IPS-18a (cell line): ENCODE results near the gene EDN3.

Experiments used
- H3K27ac ChIP-seq: one replicate; pipeline ENCODE4 v1.5.1; 2013; ENCODE audit warnings: low read length
- H3K27me3 ChIP-seq: one replicate; pipeline ENCODE4 v1.6.1; 2013; ENCODE audit warnings: mild to moderate bottlenecking, low read length; ENCODE audit not compliant: control insufficient read depth, insufficient read depth
- H3K36me3 ChIP-seq: one replicate; pipeline ENCODE4 v1.6.1; 2013; ENCODE audit warnings: low read depth, low read length; ENCODE audit not compliant: control insufficient read depth
- H3K4me1 ChIP-seq: one replicate; pipeline ENCODE4 v1.6.1; 2013; ENCODE audit warnings: low read depth, low read length; ENCODE audit not compliant: control insufficient read depth
- H3K4me3 ChIP-seq: one replicate; pipeline ENCODE4 v1.5.1; 2013; ENCODE audit warnings: low read length
- H3K9ac ChIP-seq: one replicate; pipeline ENCODE4 v1.6.1; 2013; ENCODE audit warnings: mild to moderate bottlenecking, low read length, moderate library complexity
- H3K9me3 ChIP-seq: one replicate; pipeline ENCODE4 v1.6.1; 2013; ENCODE audit warnings: low read depth, low read length; ENCODE audit not compliant: control insufficient read depth

EDN3 gene

GRCh38 chr20:59276938-59277337 lies 23.5 kb upstream of the EDN3 start:
- H3K27ac ChIP-seq, result no peak overlapping the region
- no peaks in the 10 kb centered on the region for H3K27me3 ChIP-seq
- no peaks in the 10 kb centered on the region for H3K9me3 ChIP-seq
- no peaks in the 10 kb centered on the region for H3K36me3 ChIP-seq
- no peak overlapping the region for H3K4me3 ChIP-seq
- no peaks in the 10 kb centered on the region for H3K4me1 ChIP-seq
- H3K9ac ChIP-seq, result no peak overlapping the region

DNA sequence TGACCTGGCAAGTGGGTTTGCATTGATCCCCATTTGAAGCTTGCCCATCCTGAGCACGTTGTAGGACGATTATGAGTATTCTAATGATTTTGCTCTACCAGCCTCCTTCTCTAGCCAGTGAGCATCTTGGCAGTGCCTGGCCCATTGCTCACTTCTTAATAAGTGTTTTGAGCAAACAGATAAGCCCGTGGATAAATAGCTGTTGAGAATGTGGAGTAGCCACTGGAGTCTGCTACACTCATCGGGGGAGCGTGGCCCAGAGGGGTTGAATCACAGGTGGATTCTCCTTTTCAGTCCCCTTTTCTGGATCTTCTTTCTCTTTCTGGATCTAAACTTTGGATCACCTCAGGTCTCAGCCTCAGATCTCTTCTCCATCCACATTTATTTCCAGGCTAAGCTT lies 15.9 kb upstream of the EDN3 start:
- no peaks in the 10 kb centered on the region for H3K9me3 ChIP-seq
- H3K9ac ChIP-seq, result no peak overlapping the region
- no peak overlapping the region for H3K27ac ChIP-seq
- H3K36me3 ChIP-seq, result no peaks in the 10 kb centered on the region
- peaks cover 3% of the 10 kb centered on the region for H3K27me3 ChIP-seq
- H3K4me3 ChIP-seq, result no peak overlapping the region
- no peaks in the 10 kb centered on the region for H3K4me1 ChIP-seq

DNA sequence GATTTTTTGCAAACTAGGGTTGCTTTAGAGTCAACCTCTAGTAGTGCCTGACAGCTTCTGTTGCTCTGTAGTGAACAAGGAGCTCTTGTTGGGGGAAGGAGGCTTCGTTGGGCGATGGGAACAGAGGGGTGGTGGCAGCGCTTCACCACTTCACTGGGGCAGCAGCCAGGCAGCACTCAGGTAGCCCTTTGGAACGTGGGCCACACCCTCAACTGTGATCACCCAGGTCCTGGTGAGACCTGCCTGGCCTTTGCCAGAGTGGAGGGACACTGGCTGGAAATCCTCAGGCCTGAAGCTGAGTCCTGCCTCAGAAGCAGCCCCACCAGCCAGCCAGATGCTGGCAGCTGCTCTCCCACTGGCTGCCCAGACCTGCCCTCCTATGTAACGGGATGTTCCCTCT lies 10.4 kb upstream of the EDN3 start:
- no peak overlapping the region for H3K4me3 ChIP-seq
- no peak overlapping the region for H3K27ac ChIP-seq
- H3K27me3 ChIP-seq, result peaks cover 5% of the 10 kb centered on the region
- H3K9me3 ChIP-seq, result no peaks in the 10 kb centered on the region
- no peaks in the 10 kb centered on the region for H3K36me3 ChIP-seq
- no peaks in the 10 kb centered on the region for H3K4me1 ChIP-seq
- no peak overlapping the region for H3K9ac ChIP-seq

DNA sequence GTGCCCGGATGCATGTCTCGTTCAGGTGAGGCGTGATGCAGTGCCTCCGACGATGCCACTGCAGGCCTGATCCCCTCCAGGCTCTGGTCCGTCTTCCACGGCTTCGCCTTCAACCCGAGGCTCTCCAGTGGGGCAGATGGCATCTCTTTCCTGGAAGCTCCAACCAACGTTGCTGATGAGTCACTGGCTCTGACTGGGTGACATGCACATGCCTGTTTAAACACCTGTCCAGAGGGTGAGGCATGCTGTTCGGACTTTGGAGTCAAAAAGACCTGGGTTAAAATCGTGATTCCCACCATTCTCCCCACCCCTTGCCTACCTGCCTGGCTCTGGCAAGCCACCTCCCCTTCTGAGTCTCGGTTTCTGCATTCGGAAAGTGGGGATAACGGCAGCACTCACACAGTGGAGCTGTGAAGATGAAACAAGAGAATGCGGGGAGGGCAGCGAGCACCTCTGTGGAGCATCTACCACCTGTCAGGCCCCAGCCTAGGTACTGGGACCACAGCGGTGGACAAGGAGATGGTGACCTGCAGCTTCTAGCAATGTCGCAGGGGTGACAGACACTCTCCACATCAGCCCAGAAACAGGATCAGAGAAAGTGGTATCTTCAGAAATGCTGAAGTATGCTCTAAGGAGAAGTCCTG lies 8.5 kb upstream of the EDN3 start:
- H3K27me3 ChIP-seq, result peaks cover 5% of the 10 kb centered on the region
- no peak overlapping the region for H3K9ac ChIP-seq
- no peak overlapping the region for H3K27ac ChIP-seq
- no peak overlapping the region for H3K4me3 ChIP-seq
- no peaks in the 10 kb centered on the region for H3K36me3 ChIP-seq
- no peaks in the 10 kb centered on the region for H3K4me1 ChIP-seq
- no peaks in the 10 kb centered on the region for H3K9me3 ChIP-seq

- Histone ChIP-seq H3K27ac (no peak overlapping the region), H3K9me3 (no peaks in the 10 kb centered on the region), H3K9ac (no peak overlapping the region), H3K4me1 (peaks cover 3% of the 10 kb centered on the region), H3K27me3 (peaks cover 30% of the 10 kb centered on the region), H3K4me3 (no peak overlapping the region), H3K36me3 (no peaks in the 10 kb centered on the region)
Observed at GRCh38 chr20:59295531-59295930, 4.9 kb upstream of the EDN3 start.

DNA sequence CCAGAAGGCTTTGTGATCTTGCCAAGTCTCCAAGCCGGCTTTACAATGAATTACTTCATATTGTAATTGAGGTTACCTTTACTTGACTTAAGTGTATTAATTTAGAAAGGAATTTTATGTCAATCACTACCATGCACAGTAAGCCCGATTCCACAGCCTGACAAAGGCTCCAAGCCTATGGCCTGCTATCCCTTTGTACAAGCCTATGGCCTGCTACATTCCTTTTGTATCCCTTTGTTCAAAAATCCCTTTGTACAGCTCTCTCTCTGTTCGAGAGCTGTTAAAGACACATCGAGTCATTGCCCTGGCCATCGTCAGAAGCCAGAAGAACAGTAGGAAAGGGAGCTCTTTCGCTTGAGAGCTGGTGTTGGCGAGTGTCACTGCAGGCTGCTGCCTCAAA lies 2.7 kb upstream of the EDN3 start:
- no peak overlapping the region for H3K9ac ChIP-seq
- H3K9me3 ChIP-seq, result no peaks in the 10 kb centered on the region
- H3K27ac ChIP-seq, result no peak overlapping the region
- H3K4me3 ChIP-seq, result no peak overlapping the region
- peaks cover 3% of the 10 kb centered on the region for H3K4me1 ChIP-seq
- peaks cover 52% of the 10 kb centered on the region for H3K27me3 ChIP-seq
- H3K36me3 ChIP-seq, result no peaks in the 10 kb centered on the region

DNA sequence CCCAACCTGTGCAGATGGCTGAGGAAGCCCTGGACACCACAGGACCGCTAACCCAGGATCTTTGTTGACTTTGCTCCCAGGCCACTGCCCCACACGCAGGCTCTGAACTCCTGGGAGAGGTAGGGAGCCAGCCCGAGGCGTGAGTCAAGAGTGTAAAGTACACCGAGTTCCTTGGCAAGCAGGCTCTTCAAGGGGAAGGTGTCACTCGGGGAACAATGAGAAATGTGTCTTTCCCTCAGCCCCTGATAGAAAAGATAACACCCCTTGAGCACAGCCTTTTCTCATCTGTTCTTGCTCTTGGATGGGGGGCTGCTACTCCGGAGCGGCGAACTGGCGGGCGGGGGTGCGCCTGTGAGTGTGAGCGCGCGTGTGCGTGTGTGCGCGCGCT lies 472 bp upstream of the EDN3 start:
- Histone ChIP-seq H3K9me3 (no peaks in the 10 kb centered on the region), H3K4me3 (peak overlapping the region; percentile 33), H3K27me3 (peaks cover 73% of the 10 kb centered on the region), H3K27ac (no peak overlapping the region), H3K36me3 (no peaks in the 10 kb centered on the region), H3K9ac (no peak overlapping the region), H3K4me1 (peaks cover 3% of the 10 kb centered on the region)

GRCh38 chr20:59301343-59302007 lies 1.1 kb downstream of the EDN3 start:
- peaks cover 3% of the 10 kb centered on the region for H3K4me1 ChIP-seq
- H3K9me3 ChIP-seq, result no peaks in the 10 kb centered on the region
- no peaks in the 10 kb centered on the region for H3K36me3 ChIP-seq
- H3K27ac ChIP-seq, result no peak overlapping the region
- peaks cover 73% of the 10 kb centered on the region for H3K27me3 ChIP-seq
- no peak overlapping the region for H3K4me3 ChIP-seq
- H3K9ac ChIP-seq, result no peak overlapping the region

GRCh38 chr20:59305908-59306655 lies 5.7 kb downstream of the EDN3 start:
- Histone ChIP-seq H3K4me1 (no peaks in the 10 kb centered on the region), H3K27ac (no peak overlapping the region), H3K27me3 (peaks cover 38% of the 10 kb centered on the region), H3K9ac (no peak overlapping the region), H3K9me3 (no peaks in the 10 kb centered on the region), H3K36me3 (no peaks in the 10 kb centered on the region), H3K4me3 (no peak overlapping the region)

DNA sequence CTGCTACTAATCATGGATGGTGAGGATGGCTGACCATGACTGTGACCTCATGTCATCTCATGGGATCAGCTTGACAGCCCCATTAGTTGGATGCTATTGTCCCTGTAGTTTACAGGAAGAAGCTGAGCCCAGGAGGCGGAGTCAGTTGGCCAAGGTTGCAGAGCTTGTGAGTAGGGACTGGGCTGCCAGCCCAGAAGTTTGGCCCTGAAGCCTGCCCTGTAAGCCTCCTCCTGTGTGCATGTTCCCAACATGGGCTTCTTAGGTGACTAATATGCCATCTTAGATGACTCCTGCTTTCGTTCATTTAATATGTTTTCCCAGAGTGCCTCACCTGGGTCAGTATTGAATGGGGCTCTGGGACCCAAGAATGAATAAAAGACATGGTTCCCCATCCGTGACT lies 6.9 kb downstream of the EDN3 start:
- peaks cover 26% of the 10 kb centered on the region for H3K27me3 ChIP-seq
- no peak overlapping the region for H3K4me3 ChIP-seq

DNA sequence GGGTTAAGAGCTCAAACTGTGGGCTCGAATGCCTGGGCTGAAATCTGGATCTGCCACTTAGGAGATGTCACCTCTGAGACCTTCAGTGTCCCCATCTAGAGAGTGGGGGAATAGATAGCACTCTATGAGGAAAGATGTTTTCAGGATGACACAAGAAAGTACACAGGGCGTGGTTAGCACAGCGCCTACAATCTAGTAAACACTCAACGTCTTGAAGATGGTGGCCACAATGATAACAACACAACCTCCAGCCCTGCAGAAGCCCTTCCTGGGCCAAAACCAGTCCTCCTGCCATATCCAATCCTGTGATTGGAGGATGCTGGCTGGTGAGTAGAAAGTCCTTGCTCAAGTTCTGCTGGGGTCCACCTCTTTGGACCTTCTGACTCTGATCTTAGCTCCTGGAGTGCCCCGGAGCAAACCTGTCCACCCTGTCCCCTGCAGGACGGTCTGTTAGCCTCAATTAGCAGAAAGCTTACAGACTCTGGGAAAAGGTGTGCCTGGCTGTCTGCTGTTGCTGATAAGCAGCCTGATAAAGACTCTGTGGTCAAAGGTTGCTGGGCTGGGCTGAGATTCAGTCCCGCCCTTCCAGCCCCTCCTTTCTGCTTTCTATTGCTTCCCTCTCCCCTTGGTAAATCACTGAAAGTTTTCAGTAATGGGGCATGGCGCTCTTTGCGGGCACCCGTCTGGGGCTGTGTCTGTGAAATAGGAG lies 8.2 kb downstream of the EDN3 start:
- H3K9ac ChIP-seq, result no peak overlapping the region
- H3K4me1 ChIP-seq, result no peaks in the 10 kb centered on the region
- H3K27ac ChIP-seq, result no peak overlapping the region
- peaks cover 12% of the 10 kb centered on the region for H3K27me3 ChIP-seq
- no peaks in the 10 kb centered on the region for H3K9me3 ChIP-seq
- H3K4me3 ChIP-seq, result no peak overlapping the region
- H3K36me3 ChIP-seq, result no peaks in the 10 kb centered on the region

More for the DNA sequence above, 6.9 kb downstream of the EDN3 start:
- H3K9ac ChIP-seq, result no peak overlapping the region
- no peak overlapping the region for H3K27ac ChIP-seq
- H3K9me3 ChIP-seq, result no peaks in the 10 kb centered on the region
- no peaks in the 10 kb centered on the region for H3K4me1 ChIP-seq
- no peaks in the 10 kb centered on the region for H3K36me3 ChIP-seq
